Stimulated activated CD4-positive, alpha-beta T cell treated with anti-CD3 and anti-CD28 coated beads, Interleukin-1b, Interleukin-23, amount 100 ng/mL, for 24 hours (primary cell): ENCODE results near the gene ZNF497.

ENCODE experiments used
- DNase-seq, 4 experiments: peaks; one replicate each; pipeline ENCODE4 v3.0.0-alpha.2; 2020; ENCODE audit warnings: low read depth in 4 of 4, low spot score in 1 of 4

The ZNF497 gene

GRCh38 chr19:58368561-58369360 lies 6.2 kb upstream of the ZNF497 start:
- no peak for DNase-seq

GRCh38 chr19:58367698-58368454 lies 5.3 kb upstream of the ZNF497 start:
- no peak for DNase-seq

GRCh38 chr19:58366585-58367430 lies 4.3 kb upstream of the ZNF497 start:
- no peak for DNase-seq

- DNase-seq = no peak
Observed at GRCh38 chr19:58364146-58364545, 1.6 kb upstream of the ZNF497 start.

GRCh38 chr19:58361900-58362271 lies 665 bp downstream of the ZNF497 start:
- DNase-seq = no peak

- no peak for DNase-seq
Observed at GRCh38 chr19:58357481-58358145, 4.9 kb downstream of the ZNF497 start.

GRCh38 chr19:58356766-58357480 lies 5.6 kb downstream of the ZNF497 start:
- DNase-seq = no peak

GRCh38 chr19:58355908-58356765 lies 6.4 kb downstream of the ZNF497 start:
- no peak for DNase-seq

- no peak for DNase-seq
Observed at GRCh38 chr19:58355215-58355796, 7.2 kb downstream of the ZNF497 start.

GRCh38 chr19:58354478-58355030 lies 8.0 kb downstream of the ZNF497 start:
- DNase-seq = no peak

- no peak for DNase-seq
Observed at GRCh38 chr19:58353717-58354477, 8.7 kb downstream of the ZNF497 start.

GRCh38 chr19:58352760-58353671 lies 9.5 kb downstream of the ZNF497 start, which contains the start of gene A1BG:
A1BG (minus strand) TSS chr19:58353492; CDS start chr19:58353437, 55 bp downstream.
- DNase-seq = no peak

- no peak for DNase-seq
Observed at GRCh38 chr19:58351990-58352755, 10.4 kb downstream of the ZNF497 start.

GRCh38 chr19:58351558-58351878 lies 11.0 kb downstream of the ZNF497 start:
- DNase-seq = no peak

- DNase-seq = no peak
Observed at GRCh38 chr19:58350871-58351557, 11.5 kb downstream of the ZNF497 start.
